ENCODE results near the gene IL7R. TPM values are rescaled to one million over a fixed set of nuclear protein-coding genes. Genes with fewer than 3 reads are reported as not detected.
A peak's percentile ranks its signal among the peaks of the same experiment; 100 is the strongest.

IL7R gene
- polyA plus RNA-seq, 2 of the 4 experiments (the other 2 are of a cell fraction) = 0.13 to 0.18 TPM

DNA sequence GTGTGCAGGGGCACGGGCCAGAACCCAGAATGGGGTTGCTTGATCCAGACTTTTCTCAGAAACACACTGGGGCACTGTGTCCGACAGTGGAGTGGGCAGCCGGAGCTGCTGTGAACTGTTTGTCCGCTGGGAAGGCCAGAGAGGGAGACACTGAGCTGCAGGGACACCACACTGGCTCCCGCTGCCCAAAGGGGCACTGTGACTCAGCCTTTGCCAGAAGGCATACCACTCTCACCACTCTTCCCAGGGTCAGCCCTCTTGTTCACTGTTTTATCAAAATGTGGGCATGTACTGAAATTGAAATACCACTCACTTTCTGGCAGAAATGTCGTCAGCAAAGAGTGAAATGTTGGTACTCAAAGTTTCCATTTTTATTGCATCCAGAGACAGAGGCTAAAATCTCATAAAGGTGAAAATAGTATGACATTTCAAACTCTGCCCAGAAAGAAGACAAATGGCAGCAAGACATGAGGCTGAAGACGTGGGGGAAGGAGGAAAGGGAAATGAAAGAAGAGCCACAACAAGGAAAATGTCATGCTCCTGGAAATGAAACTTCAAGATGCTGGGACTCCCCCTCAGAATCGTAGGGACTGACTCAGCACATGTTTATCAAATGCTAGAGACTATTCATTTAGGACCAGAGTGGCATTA is 4.5 kb upstream of the IL7R start:
- WGBS (ENCODE audit: missing lambda C conversion rate) = 7% methylated on average over 7 of the region's 8 CpGs
- ATAC-seq (peak; percentile 93 to 94), DNase-seq (ENCODE audit: low read depth in 1 of 2, low spot score in 1 of 2) (peak; percentile 10 to 21), FAIRE-seq (no peak)
- ChIA-PET POLR2A (no interaction called here), CTCF (interaction anchor here (0.5 to 2.2 kb wide), 4 partner anchors 8 to 85 kb away, joined by 3 to 8 read pairs (median 3); no protein-coding TSS in a partner anchor)
- no peak for TF ChIP-seq RCOR1 (IDR thresholded peaks at IDR 0.05; ENCODE audit: low read depth, low read length)
- TF ChIP-seq RAD21 (conservative IDR thresholded peaks at IDR 0.05 in 1 of 2, IDR thresholded peaks at IDR 0.05 in 1 of 2) = peak in 1 of 2 experiments; percentile 15; a peak in 1 of 5 replicates
- no peaks in the 10 kb centered on the region; the same call in 2 of the 3 replicates for H3K9me3 ChIP-seq
- H3K4me1 ChIP-seq = peaks cover 7% of the 10 kb centered on the region; the same call in 1 of the 3 replicates
- no peak overlapping the region for H3K27ac ChIP-seq
- H3K4me2 ChIP-seq = peak overlapping the region; percentile 50; the same call in 2 of the 3 replicates
- no peak overlapping the region for H3K4me3 ChIP-seq

DNA sequence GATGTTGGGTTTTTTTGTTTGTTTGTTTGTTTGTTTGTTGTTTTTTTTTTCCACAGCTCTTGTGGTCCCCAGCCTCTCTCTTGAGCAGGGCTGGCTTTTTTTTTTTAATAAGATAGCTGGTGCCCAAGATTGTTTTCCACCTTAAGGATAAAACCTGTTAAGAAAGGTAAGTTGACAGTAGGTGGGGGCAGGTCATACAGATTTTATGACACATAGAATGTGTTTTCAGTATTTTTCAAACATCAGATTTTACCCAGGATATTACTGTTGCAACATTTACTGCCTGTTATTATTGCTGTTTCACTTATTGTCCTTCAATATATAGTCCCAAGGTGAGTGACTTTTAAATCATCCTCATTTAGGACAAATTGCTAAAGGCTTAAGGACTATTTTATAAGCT is 3.9 kb upstream of the IL7R start:
- TF ChIP-seq CHD4 (IDR thresholded peaks at IDR 0.05; ENCODE audit: borderline replicate concordance) (no peak), MYC (IDR thresholded peaks at IDR 0.05; ENCODE audit: borderline replicate concordance, low read length) (no peak), ELK1 (IDR thresholded peaks at IDR 0.05; ENCODE audit: low read depth, low read length) (no peak), HDAC2 (IDR thresholded peaks at IDR 0.05) (no peak), FOSL2 (IDR thresholded peaks at IDR 0.05) (no peak), FOSL2 (CRISPR knock-in tag; IDR thresholded peaks at IDR 0.05) (no peak), BHLHE40 (IDR thresholded peaks at IDR 0.05; ENCODE audit: low read depth, low read length) (no peak), FOSB (CRISPR knock-in tag; IDR thresholded peaks at IDR 0.05) (no peak), POLR2AphosphoS2 (conservative IDR thresholded peaks at IDR 0.05; ENCODE audit: low read length) (no peak), ZSCAN20 (CRISPR knock-in tag; IDR thresholded peaks at IDR 0.05) (no peak)
- TF ChIP-seq, protein P1, sequence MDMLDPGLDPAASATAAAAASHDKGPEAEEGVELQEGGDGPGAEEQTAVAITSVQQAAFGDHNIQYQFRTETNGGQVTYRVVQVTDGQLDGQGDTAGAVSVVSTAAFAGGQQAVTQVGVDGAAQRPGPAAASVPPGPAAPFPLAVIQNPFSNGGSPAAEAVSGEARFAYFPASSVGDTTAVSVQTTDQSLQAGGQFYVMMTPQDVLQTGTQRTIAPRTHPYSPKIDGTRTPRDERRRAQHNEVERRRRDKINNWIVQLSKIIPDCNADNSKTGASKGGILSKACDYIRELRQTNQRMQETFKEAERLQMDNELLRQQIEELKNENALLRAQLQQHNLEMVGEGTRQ (IDR thresholded peaks at IDR 0.05) = no peak
- ChIA-PET CTCF (interaction anchor here (0.6 to 2.2 kb wide), 3 partner anchors 14 to 84 kb away, joined by 3 to 8 read pairs (median 3); no protein-coding TSS in a partner anchor), POLR2A (no interaction called here)
- FAIRE-seq (no peak), ATAC-seq (no peak), DNase-seq (ENCODE audit: low read depth in 1 of 2, low spot score in 1 of 2) (no peak)
- Histone ChIP-seq H3K9me3 (no peaks in the 10 kb centered on the region), H3K4me3 (no peak overlapping the region), H3K27ac (no peak overlapping the region), H3K4me2 (peak overlapping the region; percentile 50; the same call in 1 of the 3 replicates), H3K4me1 (peaks cover 12% of the 10 kb centered on the region; the same call in 1 of the 3 replicates)

DNA sequence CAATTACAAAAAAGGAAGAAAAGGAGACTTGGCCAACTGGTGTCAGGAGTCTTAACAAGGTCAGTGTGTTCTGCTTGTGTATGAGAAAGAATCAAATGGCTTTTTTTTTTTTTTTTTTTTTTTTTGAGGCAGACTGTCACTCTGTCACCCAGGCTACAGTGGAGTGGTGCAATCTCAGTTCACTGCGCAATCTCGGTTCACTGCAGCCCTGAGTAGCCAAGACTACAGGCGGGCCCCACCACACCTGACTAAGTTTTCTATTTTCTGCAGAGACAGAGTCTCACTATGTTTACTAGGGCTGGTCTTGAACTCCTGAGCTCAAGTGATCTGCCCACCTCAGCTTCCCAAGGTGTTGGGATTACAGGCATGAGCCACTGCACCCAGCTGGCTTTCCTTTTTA is 3.1 kb upstream of the IL7R start:
- DNase-seq (ENCODE audit: low read depth in 1 of 2, low spot score in 1 of 2) (no peak), ATAC-seq (no peak), FAIRE-seq (no peak)
- ChIA-PET POLR2A (no interaction called here), CTCF (interaction anchor here (1.5 kb wide), 1 partner anchor 72 kb away, joined by 3 read pairs; no protein-coding TSS in a partner anchor)
- no peaks in the 10 kb centered on the region for H3K9me3 ChIP-seq
- 54% methylated on average over 3 of the region's 3 CpGs for WGBS (ENCODE audit: missing lambda C conversion rate)
- no peak overlapping the region for H3K4me2 ChIP-seq
- H3K4me1 ChIP-seq = peaks cover 14% of the 10 kb centered on the region; the same call in 1 of the 3 replicates
- no peak overlapping the region for H3K27ac ChIP-seq
- no peak for TF ChIP-seq TP53 (CRISPR knock-in tag; IDR thresholded peaks at IDR 0.05)
- no peak for TF ChIP-seq FOSL2 (IDR thresholded peaks at IDR 0.05)
- TF ChIP-seq FOSL2 (CRISPR knock-in tag; IDR thresholded peaks at IDR 0.05) = no peak
- no peak for TF ChIP-seq FOXS1 (CRISPR knock-in tag; IDR thresholded peaks at IDR 0.05)
- no peak for TF ChIP-seq NPAS2 (CRISPR knock-in tag; IDR thresholded peaks at IDR 0.05; ENCODE audit: borderline replicate concordance)
- TF ChIP-seq ELK1 (IDR thresholded peaks at IDR 0.05; ENCODE audit: low read depth, low read length) = no peak
- TF ChIP-seq MAFK (IDR thresholded peaks at IDR 0.05; ENCODE audit: partially characterized antibody) = no peak
- no peak for TF ChIP-seq HDAC2 (IDR thresholded peaks at IDR 0.05)
- no peak for TF ChIP-seq BCL3 (IDR thresholded peaks at IDR 0.05)
- no peak overlapping the region for H3K4me3 ChIP-seq
